NT2/D1 (cell line): ENCODE data around the gene VAMP1.
"Not testable (repeated sequence)": the region's sequence is repeated elsewhere in the genome, so short reads cannot be mapped to it uniquely, and the experiment has no call there.

Experiments used
- SUZ12 ChIP-seq: IDR thresholded peaks from 2 replicates; pipeline ENCODE4 v1.6.1; 2011; ENCODE audit not compliant: insufficient read length, insufficient read depth; ENCODE audit errors: extremely low read depth
- YY1 ChIP-seq: IDR thresholded peaks from 2 replicates; pipeline ENCODE4 v1.6.1; 2011; ENCODE audit not compliant: insufficient read length, insufficient read depth
- ZNF274 ChIP-seq: IDR thresholded peaks from 2 replicates; pipeline ENCODE4 v1.6.1; 2011; ENCODE audit warnings: mild to moderate bottlenecking, low read depth, low read length

DNA sequence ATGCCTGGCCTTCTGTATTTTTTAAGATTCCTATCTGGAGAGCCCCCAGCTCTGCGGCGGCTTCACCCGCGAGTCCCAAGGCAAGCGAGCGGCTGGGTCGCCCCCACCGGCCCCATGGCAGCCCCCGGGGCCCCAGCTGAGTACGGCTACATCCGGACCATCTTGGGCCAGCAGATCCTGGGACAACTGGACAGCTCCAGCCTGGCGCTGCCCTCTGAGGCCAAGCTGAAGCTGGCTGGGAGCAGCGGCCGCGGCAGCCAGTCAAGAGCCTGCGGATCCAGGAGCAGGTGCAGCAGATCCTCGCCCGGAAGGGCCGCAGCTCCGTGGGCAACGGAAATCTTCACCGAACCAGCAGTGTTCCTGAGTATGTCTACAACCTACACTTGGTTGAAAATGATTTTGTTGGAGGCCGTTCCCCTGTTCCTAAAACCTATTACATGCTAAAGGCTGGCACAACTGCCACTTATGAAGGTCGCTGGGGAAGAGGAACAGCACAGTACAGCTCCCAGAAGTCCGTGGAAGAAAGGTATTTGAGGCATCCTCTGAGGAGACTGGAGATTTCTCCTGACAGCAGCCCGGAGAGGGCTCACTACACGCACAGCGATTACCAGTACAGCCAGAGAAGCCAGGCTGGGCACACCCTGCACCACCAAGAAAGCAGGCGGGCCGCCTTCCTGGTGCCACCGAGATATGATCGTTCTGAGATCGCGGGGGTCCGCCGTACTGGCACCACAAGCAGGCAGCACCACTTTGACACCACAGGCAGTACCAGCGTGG lies 7.3 kb upstream of the VAMP1 start:
- TF ChIP-seq SUZ12, ZNF274, YY1: not testable (repeated sequence)
